ENCODE data around the gene JMJD8.

- TF ChIP-seq CTCF (IDR thresholded peaks at IDR 0.05) (no peak), POLR2AphosphoS5 (IDR thresholded peaks at IDR 0.05) (no peak), EP300 (IDR thresholded peaks at IDR 0.05) (no peak), POLR2A (IDR thresholded peaks at IDR 0.05; ENCODE audit: low read depth) (no peak)
Observed at GRCh38 chr16:660132-660458, 24.0 kb downstream of the JMJD8 start.

All from esophagus muscularis mucosa (tissue), 4 donors.